Coronary artery (tissue), 2 donors: ENCODE measurements around the gene PHYKPL.

Experiments used
- DNase-seq: peaks from one replicate; pipeline ENCODE4 v3.0.0-alpha.2; 2017; ENCODE audit warnings: low spot score
- H3K27ac ChIP-seq, 2 donors: fragments of 200-600 bp; sonication (generic); one replicate each; pipeline ENCODE4 v1.5.1; 2016 to 2019
- H3K4me3 ChIP-seq: fragments of 200-600 bp; sonication (generic); 2 replicates; pipeline ENCODE4 v1.5.1; 2016; ENCODE audit warnings: mild to moderate bottlenecking, moderate library complexity
- TF ChIP-seq, protein P1 (sequence below): fragments of 200-600 bp; sonication (generic); IDR thresholded peaks from one replicate; pipeline ENCODE4 v1.5.1; 2019; ENCODE audit warnings: antibody characterized with exemption

The PHYKPL gene

DNA sequence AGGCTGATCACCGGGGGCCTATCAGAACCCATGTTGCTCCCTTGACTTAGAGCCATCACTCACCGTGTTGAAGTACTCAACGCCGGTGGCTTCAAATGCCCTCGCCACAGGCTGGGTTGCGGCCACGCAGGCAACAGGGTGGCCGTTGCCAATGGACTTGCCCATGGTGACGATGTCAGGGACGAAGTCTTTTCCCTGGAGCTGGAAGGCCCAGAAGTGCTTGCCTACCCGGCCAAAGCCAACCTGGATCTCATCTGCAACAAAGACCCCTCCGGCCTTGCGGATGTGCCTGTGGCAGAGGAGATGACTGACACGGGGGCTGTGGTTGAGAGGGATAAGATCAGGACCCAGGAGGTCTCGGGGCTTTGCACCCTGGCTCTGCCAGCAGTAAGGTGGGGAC is 10.3 kb downstream of the PHYKPL start:
- Histone ChIP-seq H3K27ac (no peak overlapping the region), H3K4me3 (no peak overlapping the region)
- DNase-seq = no peak
- TF ChIP-seq, protein P1, sequence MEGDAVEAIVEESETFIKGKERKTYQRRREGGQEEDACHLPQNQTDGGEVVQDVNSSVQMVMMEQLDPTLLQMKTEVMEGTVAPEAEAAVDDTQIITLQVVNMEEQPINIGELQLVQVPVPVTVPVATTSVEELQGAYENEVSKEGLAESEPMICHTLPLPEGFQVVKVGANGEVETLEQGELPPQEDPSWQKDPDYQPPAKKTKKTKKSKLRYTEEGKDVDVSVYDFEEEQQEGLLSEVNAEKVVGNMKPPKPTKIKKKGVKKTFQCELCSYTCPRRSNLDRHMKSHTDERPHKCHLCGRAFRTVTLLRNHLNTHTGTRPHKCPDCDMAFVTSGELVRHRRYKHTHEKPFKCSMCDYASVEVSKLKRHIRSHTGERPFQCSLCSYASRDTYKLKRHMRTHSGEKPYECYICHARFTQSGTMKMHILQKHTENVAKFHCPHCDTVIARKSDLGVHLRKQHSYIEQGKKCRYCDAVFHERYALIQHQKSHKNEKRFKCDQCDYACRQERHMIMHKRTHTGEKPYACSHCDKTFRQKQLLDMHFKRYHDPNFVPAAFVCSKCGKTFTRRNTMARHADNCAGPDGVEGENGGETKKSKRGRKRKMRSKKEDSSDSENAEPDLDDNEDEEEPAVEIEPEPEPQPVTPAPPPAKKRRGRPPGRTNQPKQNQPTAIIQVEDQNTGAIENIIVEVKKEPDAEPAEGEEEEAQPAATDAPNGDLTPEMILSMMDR = no peak

GRCh38 chr5:178221853-178222252 is 10.7 kb downstream of the PHYKPL start:
- DNase-seq = no peak
- Histone ChIP-seq H3K4me3 (no peak overlapping the region), H3K27ac (no peak overlapping the region)
- TF ChIP-seq, protein P1 = no peak

GRCh38 chr5:178221282-178221681 is 11.3 kb downstream of the PHYKPL start:
- no peak overlapping the region for H3K4me3 ChIP-seq
- TF ChIP-seq, protein P1 = no peak
- no peak overlapping the region for H3K27ac ChIP-seq
- DNase-seq = no peak

GRCh38 chr5:178218827-178219226 is 13.8 kb downstream of the PHYKPL start:
- TF ChIP-seq, protein P1 = no peak
- Histone ChIP-seq H3K4me3 (no peak overlapping the region), H3K27ac (no peak overlapping the region)
- no peak for DNase-seq

GRCh38 chr5:178218237-178218776 is 14.3 kb downstream of the PHYKPL start:
- DNase-seq = no peak
- TF ChIP-seq, protein P1 = no peak
- Histone ChIP-seq H3K27ac (no peak overlapping the region), H3K4me3 (no peak overlapping the region)

- Histone ChIP-seq H3K4me3 (no peak overlapping the region), H3K27ac (no peak overlapping the region)
- no peak for DNase-seq
- TF ChIP-seq, protein P1 = no peak
These were observed 15.8 kb downstream of the PHYKPL start for GRCh38 chr5:178216779-178217178.

DNA sequence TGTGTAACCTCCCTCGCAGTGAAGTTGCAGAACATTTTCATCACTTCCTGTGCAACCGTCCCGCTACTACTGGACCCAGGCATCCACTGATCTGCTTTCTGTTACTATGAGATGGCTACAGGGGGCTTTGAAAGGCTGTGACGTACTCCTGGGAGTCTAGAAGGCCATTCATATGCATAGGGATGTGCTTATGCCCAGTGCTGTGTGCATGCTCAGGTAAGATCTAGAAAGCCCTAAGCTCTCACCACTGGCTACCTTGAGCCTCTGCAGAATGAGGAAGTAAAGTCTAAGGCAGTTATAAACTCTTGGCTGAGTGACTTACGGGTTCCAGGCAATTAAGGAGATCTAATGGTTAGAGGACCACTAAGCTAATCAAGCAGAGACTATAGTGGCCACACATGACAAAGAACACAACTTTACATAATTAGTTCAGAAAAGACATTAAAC is 16.5 kb downstream of the PHYKPL start:
- TF ChIP-seq, protein P1 = no peak
- H3K27ac ChIP-seq = no peak overlapping the region
- no peak for DNase-seq
- no peak overlapping the region for H3K4me3 ChIP-seq
